Measurements from ENCODE around the gene SBF2.

Gene SBF2

GRCh38 chr11:9927670-9928069, 366.3 kb downstream of the SBF2 start:
- Histone ChIP-seq H3K4me1 (ENCODE audit: low read length) (no peaks in the 10 kb centered on the region), H3K9ac (ENCODE audit: low read length) (no peak overlapping the region), H4K20me1 (ENCODE audit: insufficient read depth, low read length) (no peaks in the 10 kb centered on the region), H3K27me3 (ENCODE audit: low read depth, low read length) (no peaks in the 10 kb centered on the region), H3K4me3 (ENCODE audit: low read length) (no peak overlapping the region), H2AFZ (ENCODE audit: low read depth, low read length) (no peak overlapping the region), H3K36me3 (replicated peaks; ENCODE audit: low read depth, low read length) (no peaks in the 10 kb centered on the region), H3K4me2 (ENCODE audit: low read length) (no peak overlapping the region), H3K79me2 (ENCODE audit: low read length) (no peaks in the 10 kb centered on the region), H3K27ac (ENCODE audit: low read length) (no peak overlapping the region), H3K9me3 (ENCODE audit: insufficient read depth, low read length) (no peaks in the 10 kb centered on the region)
- TF ChIP-seq, protein P1, sequence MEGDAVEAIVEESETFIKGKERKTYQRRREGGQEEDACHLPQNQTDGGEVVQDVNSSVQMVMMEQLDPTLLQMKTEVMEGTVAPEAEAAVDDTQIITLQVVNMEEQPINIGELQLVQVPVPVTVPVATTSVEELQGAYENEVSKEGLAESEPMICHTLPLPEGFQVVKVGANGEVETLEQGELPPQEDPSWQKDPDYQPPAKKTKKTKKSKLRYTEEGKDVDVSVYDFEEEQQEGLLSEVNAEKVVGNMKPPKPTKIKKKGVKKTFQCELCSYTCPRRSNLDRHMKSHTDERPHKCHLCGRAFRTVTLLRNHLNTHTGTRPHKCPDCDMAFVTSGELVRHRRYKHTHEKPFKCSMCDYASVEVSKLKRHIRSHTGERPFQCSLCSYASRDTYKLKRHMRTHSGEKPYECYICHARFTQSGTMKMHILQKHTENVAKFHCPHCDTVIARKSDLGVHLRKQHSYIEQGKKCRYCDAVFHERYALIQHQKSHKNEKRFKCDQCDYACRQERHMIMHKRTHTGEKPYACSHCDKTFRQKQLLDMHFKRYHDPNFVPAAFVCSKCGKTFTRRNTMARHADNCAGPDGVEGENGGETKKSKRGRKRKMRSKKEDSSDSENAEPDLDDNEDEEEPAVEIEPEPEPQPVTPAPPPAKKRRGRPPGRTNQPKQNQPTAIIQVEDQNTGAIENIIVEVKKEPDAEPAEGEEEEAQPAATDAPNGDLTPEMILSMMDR (IDR thresholded peaks at IDR 0.05; ENCODE audit: low read depth, low read length), result no peak
- TF ChIP-seq EZH2phosphoT487 (IDR thresholded peaks at IDR 0.05; ENCODE audit: low read depth), result no peak

DNA sequence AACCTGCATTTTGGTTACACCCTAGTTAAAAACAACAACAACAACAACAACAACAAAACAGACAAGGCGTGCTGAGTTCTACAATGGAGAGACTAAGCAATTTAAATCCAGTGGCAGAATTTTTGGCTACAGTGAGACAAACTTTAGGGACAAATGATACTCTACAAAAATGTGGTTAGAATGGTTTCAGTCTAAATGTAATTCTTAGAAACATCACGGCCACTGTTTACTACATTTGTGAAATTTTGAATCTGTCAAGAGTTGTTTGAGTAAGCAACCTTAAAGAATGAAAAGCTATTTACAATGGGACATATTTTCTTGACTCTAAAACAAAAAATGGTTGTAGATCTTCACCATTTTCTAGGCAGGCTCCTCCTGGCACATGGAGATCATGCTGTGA, 370.7 kb downstream of the SBF2 start:
- Histone ChIP-seq H3K9me3 (ENCODE audit: insufficient read depth, low read length) (no peaks in the 10 kb centered on the region), H3K36me3 (replicated peaks; ENCODE audit: low read depth, low read length) (no peaks in the 10 kb centered on the region), H3K79me2 (ENCODE audit: low read length) (no peaks in the 10 kb centered on the region), H3K27ac (ENCODE audit: low read length) (no peak overlapping the region), H3K27me3 (ENCODE audit: low read depth, low read length) (no peaks in the 10 kb centered on the region), H4K20me1 (ENCODE audit: insufficient read depth, low read length) (no peaks in the 10 kb centered on the region), H2AFZ (ENCODE audit: low read depth, low read length) (no peak overlapping the region), H3K4me3 (ENCODE audit: low read length) (no peak overlapping the region), H3K9ac (ENCODE audit: low read length) (no peak overlapping the region), H3K4me1 (ENCODE audit: low read length) (no peaks in the 10 kb centered on the region), H3K4me2 (ENCODE audit: low read length) (no peak overlapping the region)
- TF ChIP-seq, protein P1 (IDR thresholded peaks at IDR 0.05; ENCODE audit: low read depth, low read length), result no peak
- TF ChIP-seq EZH2phosphoT487 (IDR thresholded peaks at IDR 0.05; ENCODE audit: low read depth), result no peak

DNA sequence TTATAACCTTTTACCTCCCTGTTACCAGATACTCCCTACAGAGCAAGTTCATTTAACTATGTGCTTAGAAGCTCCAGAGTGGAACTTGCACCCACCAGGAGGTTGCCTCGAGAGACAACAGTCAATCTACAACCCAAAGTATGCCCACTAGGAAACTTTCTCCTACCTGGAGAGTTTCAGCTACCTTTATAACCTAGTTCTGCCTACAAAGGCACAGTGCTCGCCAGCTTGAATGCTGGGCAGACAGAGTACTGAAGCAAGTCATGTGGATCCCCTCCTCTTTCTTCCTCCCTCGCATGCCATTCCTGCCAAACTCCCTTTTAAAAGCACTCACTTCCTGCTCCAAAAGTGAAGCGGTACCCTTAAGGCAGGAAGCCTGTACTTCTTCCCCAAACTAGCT, 371.2 kb downstream of the SBF2 start:
- no peak for TF ChIP-seq EZH2phosphoT487 (IDR thresholded peaks at IDR 0.05; ENCODE audit: low read depth)
- TF ChIP-seq, protein P1 (IDR thresholded peaks at IDR 0.05; ENCODE audit: low read depth, low read length), result no peak
- Histone ChIP-seq H3K9me3 (ENCODE audit: insufficient read depth, low read length) (no peaks in the 10 kb centered on the region), H3K27ac (ENCODE audit: low read length) (no peak overlapping the region), H3K4me3 (ENCODE audit: low read length) (no peak overlapping the region), H3K9ac (ENCODE audit: low read length) (no peak overlapping the region), H3K36me3 (replicated peaks; ENCODE audit: low read depth, low read length) (no peaks in the 10 kb centered on the region), H3K27me3 (ENCODE audit: low read depth, low read length) (no peaks in the 10 kb centered on the region), H2AFZ (ENCODE audit: low read depth, low read length) (no peak overlapping the region), H3K79me2 (ENCODE audit: low read length) (no peaks in the 10 kb centered on the region), H4K20me1 (ENCODE audit: insufficient read depth, low read length) (no peaks in the 10 kb centered on the region), H3K4me2 (ENCODE audit: low read length) (no peak overlapping the region), H3K4me1 (ENCODE audit: low read length) (no peaks in the 10 kb centered on the region)

- Histone ChIP-seq H3K9me3 (ENCODE audit: insufficient read depth, low read length) (no peaks in the 10 kb centered on the region), H3K4me2 (ENCODE audit: low read length) (no peak overlapping the region), H3K9ac (ENCODE audit: low read length) (no peak overlapping the region), H3K4me1 (ENCODE audit: low read length) (no peaks in the 10 kb centered on the region), H4K20me1 (ENCODE audit: insufficient read depth, low read length) (no peaks in the 10 kb centered on the region), H3K79me2 (ENCODE audit: low read length) (no peaks in the 10 kb centered on the region), H2AFZ (ENCODE audit: low read depth, low read length) (no peak overlapping the region), H3K27me3 (ENCODE audit: low read depth, low read length) (no peaks in the 10 kb centered on the region), H3K4me3 (ENCODE audit: low read length) (no peak overlapping the region), H3K27ac (ENCODE audit: low read length) (no peak overlapping the region), H3K36me3 (replicated peaks; ENCODE audit: low read depth, low read length) (no peaks in the 10 kb centered on the region)
- TF ChIP-seq, protein P1 (IDR thresholded peaks at IDR 0.05; ENCODE audit: low read depth, low read length), result no peak
- TF ChIP-seq EZH2phosphoT487 (IDR thresholded peaks at IDR 0.05; ENCODE audit: low read depth), result no peak
Observed at GRCh38 chr11:9916480-9916879, 377.5 kb downstream of the SBF2 start.
